Mesenchymal stem cell (in vitro differentiated cells and primary cell): ENCODE measurements around the gene CHURC1.

Experiments used
- DNase-seq: peaks from one replicate; pipeline ENCODE4 v3.0.0-alpha.2; 2013
- H2AFZ ChIP-seq: one replicate; pipeline ENCODE4 v1.6.1; 2013; ENCODE audit warnings: low read depth, mild to moderate bottlenecking, control low read depth, inconsistent platforms, low read length, moderate library complexity
- H2AK5ac ChIP-seq: 2 replicates; pipeline ENCODE4 v1.6.1; 2013; ENCODE audit warnings: low read length, moderate library complexity, mild to moderate bottlenecking, inconsistent platforms; ENCODE audit not compliant: severe bottlenecking
- H2BK120ac ChIP-seq: one replicate; pipeline ENCODE4 v1.6.1; 2013; ENCODE audit warnings: low read depth, mild to moderate bottlenecking, inconsistent platforms, low read length, moderate library complexity
- H2BK12ac ChIP-seq, 2 experiments: one replicate each; pipeline ENCODE4 v1.6.1; 2013; ENCODE audit warnings: inconsistent platforms in 2 of 2, low read length in 2 of 2, mild to moderate bottlenecking in 2 of 2, moderate library complexity in 2 of 2, control low read depth in 1 of 2
- H2BK15ac ChIP-seq: one replicate; pipeline ENCODE4 v1.6.1; 2013; ENCODE audit warnings: mild to moderate bottlenecking, low read depth, inconsistent platforms; ENCODE audit not compliant: poor library complexity, severe bottlenecking
- H2BK5ac ChIP-seq: 2 replicates; pipeline ENCODE4 v1.6.1; 2013; ENCODE audit warnings: low read depth, mild to moderate bottlenecking, low read length, control low read depth, inconsistent platforms; ENCODE audit not compliant: poor library complexity, severe bottlenecking
- H3K14ac ChIP-seq, 2 experiments: one replicate each; pipeline ENCODE4 v1.6.1; 2013; ENCODE audit warnings: inconsistent platforms in 2 of 2, low read length in 2 of 2, control low read depth in 1 of 2, mild to moderate bottlenecking in 1 of 2, moderate library complexity in 1 of 2
- H3K18ac ChIP-seq, 2 experiments: one replicate each; pipeline ENCODE4 v1.6.1; 2013; ENCODE audit warnings: inconsistent platforms in 2 of 2, low read length in 2 of 2, control low read depth in 1 of 2, low read depth in 1 of 2, mild to moderate bottlenecking in 1 of 2
- H3K23ac ChIP-seq, 2 experiments: one replicate each; pipeline ENCODE4 v1.6.1; 2013; ENCODE audit warnings: inconsistent platforms in 2 of 2, low read length in 2 of 2, mild to moderate bottlenecking in 2 of 2, moderate library complexity in 2 of 2, control low read depth in 1 of 2
- H3K27ac ChIP-seq: 2 replicates; pipeline ENCODE4 v1.5.1; 2013; ENCODE audit warnings: mild to moderate bottlenecking, moderate library complexity, low read length, control low read depth, inconsistent platforms; ENCODE audit not compliant: poor library complexity, severe bottlenecking
- H3K27me3 ChIP-seq, 2 experiments: 2 replicates each; pipeline versions ENCODE4 v1.6.1 to v1.7.0; 2013; ENCODE audit warnings: low read length in 2 of 2, mild to moderate bottlenecking in 2 of 2, moderate library complexity in 2 of 2, control low read depth in 1 of 2, inconsistent platforms in 1 of 2; ENCODE audit not compliant: control insufficient read depth in 1 of 2, insufficient read depth in 1 of 2
- H3K36me3 ChIP-seq, 2 experiments: 2 replicates each; pipeline versions ENCODE4 v1.6.1 to v1.7.0; 2013; ENCODE audit warnings: low read length in 2 of 2, control low read depth in 1 of 2, inconsistent platforms in 1 of 2, low read depth in 1 of 2, mild to moderate bottlenecking in 1 of 2; ENCODE audit not compliant: insufficient read depth in 2 of 2, control insufficient read depth in 1 of 2
- H3K4ac ChIP-seq, 2 experiments: one replicate each; pipeline ENCODE4 v1.6.1; 2013; ENCODE audit warnings: inconsistent platforms in 2 of 2, low read length in 2 of 2, mild to moderate bottlenecking in 2 of 2, moderate library complexity in 2 of 2, control low read depth in 1 of 2, low read depth in 1 of 2
- H3K4me1 ChIP-seq: 2 replicates; pipeline ENCODE4 v1.6.1; 2013; ENCODE audit warnings: low read depth, low read length, control low read depth; ENCODE audit not compliant: control insufficient read depth, insufficient read depth
- H3K4me2 ChIP-seq: 2 replicates; pipeline ENCODE4 v1.6.1; 2013; ENCODE audit warnings: low read length, mild to moderate bottlenecking, inconsistent platforms; ENCODE audit not compliant: poor library complexity, severe bottlenecking
- H3K4me3 ChIP-seq, 2 experiments: 2 replicates each; pipeline versions ENCODE4 v1.5.1 to v1.7.0; 2013; ENCODE audit warnings: low read length in 2 of 2, mild to moderate bottlenecking in 2 of 2, control low read depth in 1 of 2, low read depth in 1 of 2; ENCODE audit not compliant: insufficient read depth in 1 of 2
- H3K79me1 ChIP-seq: replicated peaks from 2 replicates; pipeline ENCODE4 v1.6.1; 2013; ENCODE audit warnings: mild to moderate bottlenecking, control low read depth, low read length, inconsistent platforms; ENCODE audit not compliant: poor library complexity, severe bottlenecking
- H3K9ac ChIP-seq: 2 replicates; pipeline ENCODE4 v1.7.0; 2013; ENCODE audit warnings: mild to moderate bottlenecking, low read length, moderate library complexity
- H3K9me3 ChIP-seq: 2 replicates; pipeline ENCODE4 v1.7.0; 2013; ENCODE audit warnings: mild to moderate bottlenecking, low read length; ENCODE audit not compliant: control insufficient read depth
- H4K8ac ChIP-seq: one replicate; pipeline ENCODE4 v1.6.1; 2013; ENCODE audit warnings: inconsistent platforms, mild to moderate bottlenecking, low read length, moderate library complexity
- H4K91ac ChIP-seq: one replicate; pipeline ENCODE4 v1.6.1; 2013; ENCODE audit warnings: mild to moderate bottlenecking, low read length, inconsistent platforms
- WGBS: methylation state at CpG from one replicate; pipeline ENCODE4 v1.1.7; 2013; ENCODE audit warnings: mixed read lengths; 5-methylcytosine and 5-hydroxymethylcytosine counted together

The CHURC1 gene

DNA sequence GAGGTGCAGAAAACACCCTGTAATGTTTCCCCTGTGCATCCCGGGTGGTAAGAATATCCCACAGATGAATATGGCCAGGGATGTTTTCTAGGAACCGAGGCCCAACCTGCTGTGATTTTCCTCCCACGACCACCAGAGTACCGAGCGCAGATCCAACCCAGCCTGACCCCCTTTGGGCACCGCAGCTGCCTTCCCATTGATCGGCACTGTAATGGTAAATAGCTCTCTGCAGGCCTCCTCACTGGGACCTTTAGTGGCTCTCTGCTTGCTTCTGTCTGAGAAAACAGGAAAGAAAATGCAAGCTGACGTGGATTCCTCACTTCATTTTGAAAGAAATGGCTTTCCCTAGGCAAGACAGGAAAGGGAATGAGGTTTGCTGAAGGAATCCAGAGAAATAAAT lies 60.3 kb downstream of the CHURC1 start:
- H3K4me1 ChIP-seq, result peaks cover 19% of the 10 kb centered on the region
- H3K9me3 ChIP-seq, result no peaks in the 10 kb centered on the region
- no peak overlapping the region for H3K4me2 ChIP-seq
- DNase-seq, result no peak
- no peak overlapping the region for H2BK15ac ChIP-seq
- H3K27ac ChIP-seq, result no peak overlapping the region
- no peaks in the 10 kb centered on the region for H3K79me1 ChIP-seq
- no peak overlapping the region for H2BK12ac ChIP-seq
- no peak overlapping the region for H3K18ac ChIP-seq
- no peak overlapping the region for H3K4me3 ChIP-seq
- no peak overlapping the region for H2AK5ac ChIP-seq
- no peak overlapping the region for H2AFZ ChIP-seq
- no peak overlapping the region for H2BK120ac ChIP-seq
- H3K14ac ChIP-seq, result no peak overlapping the region
- no peak overlapping the region for H3K4ac ChIP-seq
- H3K9ac ChIP-seq, result no peak overlapping the region
- no peak overlapping the region for H4K91ac ChIP-seq
- H3K36me3 ChIP-seq, result no peaks in the 10 kb centered on the region
- 48% methylated on average over 8 of the region's 8 CpGs for WGBS
- no peak overlapping the region for H2BK5ac ChIP-seq
- no peak overlapping the region for H4K8ac ChIP-seq
- no peak overlapping the region for H3K23ac ChIP-seq
- H3K27me3 ChIP-seq, result peaks cover 0 to 11% of the 10 kb centered on the region in 2 experiments

DNA sequence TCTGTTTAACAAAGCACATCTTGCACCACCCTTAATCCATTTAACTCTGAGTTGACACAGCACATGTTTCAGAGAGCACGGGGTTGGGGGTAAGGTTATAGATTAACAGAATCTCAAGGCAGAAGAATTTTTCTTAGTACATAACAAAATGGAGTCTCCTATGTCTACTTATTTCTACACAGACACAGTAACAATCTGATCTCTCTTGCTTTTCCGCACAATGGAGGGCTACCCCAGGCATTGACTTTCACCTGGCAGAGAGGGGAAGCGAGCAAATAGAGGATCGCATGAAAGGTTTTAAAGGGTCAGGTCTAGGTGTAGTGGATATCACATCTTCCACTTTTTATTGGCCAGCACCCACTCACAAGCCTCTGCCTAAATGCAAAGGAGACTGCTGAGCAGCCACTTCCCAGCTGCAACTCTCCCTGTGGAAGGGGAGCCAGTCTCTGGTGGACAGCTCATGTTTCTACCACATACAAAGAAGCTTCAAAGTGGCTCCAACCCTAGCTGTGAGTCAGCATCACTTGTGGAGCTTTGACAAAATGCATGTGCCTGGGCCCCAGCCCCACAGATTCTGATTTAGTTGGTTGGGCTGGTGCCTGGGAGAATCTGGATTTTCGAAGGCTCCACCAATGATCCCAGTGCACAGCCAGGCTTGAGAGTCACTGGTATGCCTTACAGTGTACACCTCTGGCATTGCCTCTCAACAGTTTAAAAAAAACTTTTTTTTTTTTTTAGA lies 65.2 kb downstream of the CHURC1 start:
- H3K79me1 ChIP-seq, result no peaks in the 10 kb centered on the region
- WGBS, result 87% methylated on average over 1 of the region's 5 CpGs
- H3K27me3 ChIP-seq, result peaks cover 0 to 8% of the 10 kb centered on the region in 2 experiments

DNA sequence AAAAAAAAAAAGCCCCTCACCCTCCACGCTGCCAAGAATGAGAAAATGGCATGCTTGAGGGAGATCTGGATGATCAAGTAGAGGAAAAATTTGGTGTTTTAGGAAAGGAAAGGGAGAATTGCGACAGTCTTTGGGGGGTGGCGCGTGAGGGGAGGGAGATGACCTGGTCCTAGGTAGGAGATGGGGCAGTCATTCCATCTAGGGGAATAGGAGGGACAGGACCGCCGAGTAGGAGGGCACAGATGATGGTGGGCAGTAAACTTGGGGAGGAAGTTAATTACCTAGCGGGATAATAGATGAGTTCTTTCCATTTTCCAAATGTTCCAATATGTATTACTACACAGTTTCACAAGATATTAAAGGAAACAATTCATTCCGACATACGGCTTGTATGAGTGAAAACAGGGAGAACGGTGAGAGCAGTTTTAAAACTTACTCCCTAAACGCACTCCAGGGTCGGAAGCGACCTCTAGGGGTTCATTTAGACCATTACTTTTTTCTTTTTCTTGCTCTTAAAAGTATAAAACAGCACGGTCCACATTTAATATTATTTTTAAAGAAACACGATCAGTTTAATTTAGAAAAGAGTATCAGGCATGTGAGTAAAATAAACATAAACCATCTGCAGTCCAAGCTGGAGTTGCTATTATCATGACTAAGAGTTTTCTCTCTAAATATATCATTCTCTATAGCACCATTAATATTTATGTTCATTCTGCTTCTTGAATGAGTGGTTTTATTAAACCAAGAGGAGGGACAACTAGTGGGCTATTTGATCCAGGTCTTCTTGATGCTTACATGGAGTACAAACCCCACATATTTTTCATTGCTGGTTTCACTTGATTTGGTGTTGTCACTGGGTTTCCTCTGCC lies 69.4 kb downstream of the CHURC1 start:
- no peak overlapping the region for H3K27ac ChIP-seq
- 12% methylated on average over 10 of the region's 15 CpGs for WGBS

More for the DNA sequence above, 65.2 kb downstream of the CHURC1 start:
- H2BK120ac ChIP-seq, result no peak overlapping the region
- H3K27ac ChIP-seq, result peak overlapping the region; percentile 96
- H4K91ac ChIP-seq, result no peak overlapping the region
- no peak for DNase-seq
- no peak overlapping the region for H3K14ac ChIP-seq
- no peaks in the 10 kb centered on the region for H3K36me3 ChIP-seq
- H2AK5ac ChIP-seq, result peak overlapping the region; percentile 97
- H2BK12ac ChIP-seq, result no peak overlapping the region
- H2AFZ ChIP-seq, result no peak overlapping the region
- H2BK15ac ChIP-seq, result no peak overlapping the region
- no peak overlapping the region for H3K4me3 ChIP-seq
- no peak overlapping the region for H3K23ac ChIP-seq
- peak overlapping the region; percentile 91 for H2BK5ac ChIP-seq
- H3K4me2 ChIP-seq, result no peak overlapping the region
- H3K9me3 ChIP-seq, result no peaks in the 10 kb centered on the region
- H3K4ac ChIP-seq, result no peak overlapping the region
- peaks cover 10% of the 10 kb centered on the region for H3K4me1 ChIP-seq
- no peak overlapping the region for H3K9ac ChIP-seq
- no peak overlapping the region for H4K8ac ChIP-seq
- H3K18ac ChIP-seq, result no peak overlapping the region

More for the DNA sequence above, 69.4 kb downstream of the CHURC1 start:
- Histone ChIP-seq H4K91ac (no peak overlapping the region), H3K4ac (no peak overlapping the region), H3K79me1 (peaks cover 4% of the 10 kb centered on the region), H3K14ac (no peak overlapping the region), H2BK120ac (no peak overlapping the region), H3K4me1 (peaks cover 11% of the 10 kb centered on the region), H3K18ac (peak overlapping the region in 1 of 2 experiments; percentile 48), H2BK5ac (no peak overlapping the region), H2BK15ac (no peak overlapping the region), H2BK12ac (peak overlapping the region in 1 of 2 experiments; percentile 46), H3K27me3 (peaks cover 4 to 5% of the 10 kb centered on the region in 2 experiments), H2AK5ac (peak overlapping the region; percentile 73), H3K36me3 (no peaks in the 10 kb centered on the region), H3K4me2 (peak overlapping the region; percentile 83), H3K23ac (no peak overlapping the region), H3K9me3 (no peaks in the 10 kb centered on the region), H4K8ac (no peak overlapping the region), H3K9ac (peak overlapping the region; percentile 70), H3K4me3 (peak overlapping the region in 1 of 2 experiments; percentile 65), H2AFZ (no peak overlapping the region)
- DNase-seq, result peak; percentile 59
